Right atrium auricular region (tissue), 2 donors: ENCODE results near the gene ITGB6. TPM values are rescaled to one million over a fixed set of nuclear protein-coding genes. Genes with fewer than 3 reads are reported as not detected.
"Not testable (repeated sequence)": the region's sequence is repeated elsewhere in the genome, so short reads cannot be mapped to it uniquely, and the experiment has no call there.

ENCODE experiments used
- DNase-seq: peaks from one replicate; pipeline ENCODE4 v3.0.0-alpha.2; 2019; ENCODE audit warnings: low spot score
- H3K27ac ChIP-seq, 2 donors: fragments of 200-600 bp; sonication (generic); 1 replicate in 1 of 2; 2 replicates in 1 of 2; pipeline ENCODE4 v1.5.1; 2016 to 2019
- H3K27me3 ChIP-seq, 2 donors: fragments of 200-600 bp; sonication (generic); one replicate each; pipeline versions ENCODE4 v1.5.1 to v1.6.0; 2017 to 2019
- H3K36me3 ChIP-seq: fragments of 200-600 bp; sonication (generic); one replicate; pipeline ENCODE4 v1.5.1; 2016
- H3K4me1 ChIP-seq, 2 donors: fragments of 200-600 bp; sonication (generic); one replicate each; pipeline versions ENCODE4 v1.5.1 to v1.6.0; 2017 to 2019
- H3K4me3 ChIP-seq, 2 donors: fragments of 200-600 bp; sonication (generic); 1 replicate in 1 of 2; 2 replicates in 1 of 2; pipeline ENCODE4 v1.5.1; 2017 to 2019; ENCODE audit warnings: mild to moderate bottlenecking in 1 of 2, moderate library complexity in 1 of 2
- H3K9me3 ChIP-seq, 2 donors: fragments of 200-600 bp; sonication (generic); one replicate each; pipeline ENCODE4 v1.5.1; 2019
- total RNA-seq, 2 donors: library from RNA; depleted of rRNA; stranded (reverse); fragments of >200 nt; gene quantifications; one replicate each; pipeline ENCODE4 v1.1.0, GENCODE V29; 2016
- TF ChIP-seq, protein P1 (sequence below), 2 donors: fragments of 200-600 bp; sonication (generic); IDR thresholded peaks; one replicate each; pipeline ENCODE4 v1.5.1; 2019; ENCODE audit warnings: antibody characterized with exemption in 2 of 2

Gene ITGB6
- total RNA-seq, 2 donors from 2014 or later, result 0.20 to 0.30 TPM

DNA sequence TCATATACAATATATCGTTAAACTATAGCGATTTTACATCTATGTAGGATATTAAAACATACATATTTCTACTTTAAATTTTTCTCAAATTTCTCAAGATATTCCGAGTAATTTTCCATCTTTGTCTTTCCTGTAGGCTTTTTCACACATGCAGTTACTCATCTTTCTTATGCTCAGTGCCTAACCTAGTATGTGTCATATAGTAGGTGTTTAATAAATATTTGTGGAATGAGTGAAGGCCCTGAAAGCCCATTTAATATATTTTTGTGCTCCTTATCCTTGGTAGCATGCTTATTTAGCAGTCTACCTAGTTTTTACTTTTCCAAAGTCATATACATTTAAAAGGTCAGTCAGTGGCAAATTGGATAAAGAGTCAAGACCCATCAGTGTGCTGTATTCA is 67.3 kb downstream of the ITGB6 start:
- no peak for DNase-seq
- Histone ChIP-seq H3K4me1 (no peaks in the 10 kb centered on the region), H3K27ac (no peak overlapping the region), H3K36me3 (no peaks in the 10 kb centered on the region), H3K4me3 (no peak overlapping the region), H3K27me3 (no peaks in the 10 kb centered on the region), H3K9me3 (no peaks in the 10 kb centered on the region)
- TF ChIP-seq, protein P1, sequence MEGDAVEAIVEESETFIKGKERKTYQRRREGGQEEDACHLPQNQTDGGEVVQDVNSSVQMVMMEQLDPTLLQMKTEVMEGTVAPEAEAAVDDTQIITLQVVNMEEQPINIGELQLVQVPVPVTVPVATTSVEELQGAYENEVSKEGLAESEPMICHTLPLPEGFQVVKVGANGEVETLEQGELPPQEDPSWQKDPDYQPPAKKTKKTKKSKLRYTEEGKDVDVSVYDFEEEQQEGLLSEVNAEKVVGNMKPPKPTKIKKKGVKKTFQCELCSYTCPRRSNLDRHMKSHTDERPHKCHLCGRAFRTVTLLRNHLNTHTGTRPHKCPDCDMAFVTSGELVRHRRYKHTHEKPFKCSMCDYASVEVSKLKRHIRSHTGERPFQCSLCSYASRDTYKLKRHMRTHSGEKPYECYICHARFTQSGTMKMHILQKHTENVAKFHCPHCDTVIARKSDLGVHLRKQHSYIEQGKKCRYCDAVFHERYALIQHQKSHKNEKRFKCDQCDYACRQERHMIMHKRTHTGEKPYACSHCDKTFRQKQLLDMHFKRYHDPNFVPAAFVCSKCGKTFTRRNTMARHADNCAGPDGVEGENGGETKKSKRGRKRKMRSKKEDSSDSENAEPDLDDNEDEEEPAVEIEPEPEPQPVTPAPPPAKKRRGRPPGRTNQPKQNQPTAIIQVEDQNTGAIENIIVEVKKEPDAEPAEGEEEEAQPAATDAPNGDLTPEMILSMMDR (IDR thresholded peaks at IDR 0.05), result no peak

DNA sequence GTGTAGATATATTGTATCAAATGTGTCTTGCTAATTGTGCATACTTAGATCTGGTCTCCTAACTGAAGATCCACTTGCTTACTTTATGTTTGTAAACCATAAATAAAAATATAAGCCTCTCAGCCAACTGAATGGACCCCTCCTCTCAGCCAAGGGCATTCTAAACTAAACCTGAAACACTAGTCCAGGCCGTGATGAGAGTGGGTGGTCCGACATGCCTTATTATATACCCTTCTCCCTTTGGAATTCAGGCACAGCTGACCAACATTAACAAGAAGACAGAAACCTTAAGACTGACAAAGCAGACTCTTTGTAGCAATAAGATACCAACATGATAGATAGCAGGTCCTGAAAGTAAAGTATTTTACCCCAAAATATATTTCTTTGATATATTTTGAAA is 73.3 kb downstream of the ITGB6 start:
- TF ChIP-seq, protein P1 (IDR thresholded peaks at IDR 0.05), result no peak
- H3K27ac ChIP-seq, result no peak overlapping the region
- no peaks in the 10 kb centered on the region for H3K4me1 ChIP-seq
- H3K36me3 ChIP-seq, result no peaks in the 10 kb centered on the region
- no peak for DNase-seq
- H3K9me3 ChIP-seq, result no peaks in the 10 kb centered on the region
- no peaks in the 10 kb centered on the region for H3K27me3 ChIP-seq
- no peak overlapping the region for H3K4me3 ChIP-seq

DNA sequence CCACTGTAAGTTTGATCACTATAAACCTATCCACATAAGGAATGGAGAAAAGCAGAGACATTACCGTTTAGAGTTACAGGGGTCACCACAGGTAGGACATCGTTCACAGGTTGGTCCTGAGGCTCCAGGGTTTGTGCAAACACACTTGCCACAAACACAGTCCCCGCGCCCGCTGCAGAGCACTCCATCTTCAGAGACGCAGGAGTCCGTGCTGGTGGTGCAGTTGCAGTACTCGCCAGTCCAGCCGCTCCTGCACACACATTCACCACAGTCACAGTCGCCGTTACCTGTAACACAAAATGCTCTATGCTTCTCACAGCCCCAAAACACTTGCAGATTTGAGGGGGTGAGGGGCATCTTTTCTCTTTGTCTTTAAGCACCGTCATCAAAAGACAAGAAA is 73.8 kb downstream of the ITGB6 start:
- no peak for DNase-seq
- Histone ChIP-seq H3K4me3 (no peak overlapping the region), H3K9me3 (no peaks in the 10 kb centered on the region), H3K4me1 (no peaks in the 10 kb centered on the region), H3K27ac (no peak overlapping the region), H3K36me3 (no peaks in the 10 kb centered on the region), H3K27me3 (no peaks in the 10 kb centered on the region)
- TF ChIP-seq, protein P1 (IDR thresholded peaks at IDR 0.05), result no peak

DNA sequence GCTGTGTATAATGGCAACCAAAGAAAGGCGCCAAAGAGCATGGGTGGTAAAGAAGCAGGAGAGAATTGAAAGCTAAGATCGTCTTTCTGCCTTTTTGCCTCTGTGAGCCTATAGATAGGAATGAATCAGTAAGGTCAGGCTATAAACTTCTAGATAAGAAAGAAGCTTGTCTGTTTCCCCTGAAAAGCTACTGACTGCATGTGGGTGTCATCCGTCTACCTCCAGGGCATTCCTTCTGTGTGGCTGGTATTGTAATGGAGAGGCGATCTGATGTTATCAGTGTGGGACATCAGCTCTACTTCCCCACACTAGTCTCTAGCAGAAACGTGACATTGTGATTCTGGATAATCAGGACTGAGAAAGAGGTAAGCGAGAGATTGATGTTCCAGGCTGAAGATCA is 74.2 kb downstream of the ITGB6 start:
- Histone ChIP-seq H3K27me3 (no peaks in the 10 kb centered on the region), H3K4me1 (no peaks in the 10 kb centered on the region), H3K4me3 (no peak overlapping the region), H3K27ac (no peak overlapping the region), H3K9me3 (no peaks in the 10 kb centered on the region), H3K36me3 (no peaks in the 10 kb centered on the region)
- no peak for DNase-seq
- TF ChIP-seq, protein P1 (IDR thresholded peaks at IDR 0.05), result no peak

DNA sequence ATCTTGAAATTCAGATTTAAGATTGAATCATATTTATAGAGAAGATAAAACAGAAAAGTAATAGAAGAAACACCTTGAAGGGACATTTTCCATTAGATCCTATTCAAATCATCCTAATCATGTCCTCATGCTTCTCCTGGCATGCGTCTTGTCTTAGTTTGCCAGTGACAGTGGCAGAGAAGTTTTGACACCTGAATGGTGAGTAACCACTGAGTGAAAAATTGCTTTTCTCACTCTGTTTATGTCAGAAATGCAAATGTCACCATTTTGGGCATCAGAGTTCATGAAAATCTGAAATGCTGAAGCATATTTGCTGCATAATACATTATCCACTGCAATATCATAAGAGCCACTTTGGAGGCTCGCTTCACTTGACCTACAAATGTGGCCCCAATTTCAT is 74.7 kb downstream of the ITGB6 start:
- Histone ChIP-seq H3K27ac (no peak overlapping the region), H3K27me3 (no peaks in the 10 kb centered on the region), H3K36me3 (no peaks in the 10 kb centered on the region), H3K9me3 (no peaks in the 10 kb centered on the region), H3K4me3 (no peak overlapping the region), H3K4me1 (no peaks in the 10 kb centered on the region)
- DNase-seq, result no peak
- TF ChIP-seq, protein P1 (IDR thresholded peaks at IDR 0.05), result no peak

DNA sequence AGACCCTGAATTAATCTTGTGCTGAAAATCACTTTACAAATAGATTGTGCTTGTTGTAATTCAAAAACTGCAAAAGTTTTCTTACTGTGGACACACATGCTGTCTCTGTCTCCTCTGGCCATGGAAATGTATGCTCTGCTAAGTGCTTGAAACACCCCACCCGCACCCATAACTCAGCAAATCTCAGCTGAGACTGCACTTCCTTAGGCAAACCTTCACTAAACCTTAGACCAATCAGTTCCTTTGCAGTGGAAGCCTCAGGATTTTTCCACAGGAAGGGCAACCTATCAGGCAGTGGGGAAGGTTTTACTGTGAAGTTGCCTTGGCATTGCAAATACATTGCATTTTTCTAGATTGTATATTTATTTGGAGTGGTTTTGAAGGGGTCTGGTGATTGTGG is 75.5 kb downstream of the ITGB6 start:
- TF ChIP-seq, protein P1 (IDR thresholded peaks at IDR 0.05), result no peak
- H3K4me1 ChIP-seq, result no peaks in the 10 kb centered on the region
- H3K27me3 ChIP-seq, result no peaks in the 10 kb centered on the region
- no peaks in the 10 kb centered on the region for H3K9me3 ChIP-seq
- no peak overlapping the region for H3K27ac ChIP-seq
- no peaks in the 10 kb centered on the region for H3K36me3 ChIP-seq
- DNase-seq, result no peak
- no peak overlapping the region for H3K4me3 ChIP-seq

DNA sequence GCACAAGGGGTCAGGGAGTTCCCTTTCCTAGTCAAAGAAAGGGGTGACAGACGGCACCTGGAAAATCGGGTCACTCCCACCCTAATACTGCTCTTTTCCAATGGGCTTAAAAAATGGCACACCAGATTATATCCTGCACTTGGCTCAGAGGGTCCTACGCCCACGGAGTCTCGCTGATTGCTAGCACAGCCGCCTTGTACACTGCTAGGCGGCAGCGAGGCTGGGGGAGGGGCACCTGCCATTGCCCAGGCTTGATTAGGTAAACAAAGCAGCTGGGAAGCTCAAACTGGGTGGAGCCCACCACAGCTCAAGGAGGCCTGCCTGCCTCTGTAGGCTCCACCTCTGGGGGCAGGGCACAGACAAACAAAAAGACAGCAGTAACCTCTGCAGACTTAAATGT is 85.4 kb downstream of the ITGB6 start:
- H3K27me3 ChIP-seq, H3K9me3 ChIP-seq, H3K27ac ChIP-seq, H3K4me1 ChIP-seq, DNase-seq, H3K4me3 ChIP-seq, H3K36me3 ChIP-seq: not testable (repeated sequence)
